Thyroid gland (tissue), 4 donors: ENCODE results near the gene HS6ST3.

Experiments
- POLR2A ChIP-seq, 2 donors: fragments of 450-650 bp; IDR thresholded peaks; one replicate each; pipeline ENCODE4 v1.6.1; 2017; ENCODE audit warnings: antibody characterized with exemption in 2 of 2, mild to moderate bottlenecking in 2 of 2, moderate library complexity in 1 of 2
- TF ChIP-seq, protein P1 (sequence below), 6 experiments: fragments of 200-600 bp in 3 of 6; fragments of 450-650 bp in 3 of 6; sonication (generic) in 3 of 6; IDR thresholded peaks; one replicate each; pipeline ENCODE4 v1.5.1; 2016 to 2019; ENCODE audit warnings: antibody characterized with exemption in 6 of 6, mild to moderate bottlenecking in 2 of 6, inconsistent platforms in 1 of 6, moderate library complexity in 1 of 6

DNA sequence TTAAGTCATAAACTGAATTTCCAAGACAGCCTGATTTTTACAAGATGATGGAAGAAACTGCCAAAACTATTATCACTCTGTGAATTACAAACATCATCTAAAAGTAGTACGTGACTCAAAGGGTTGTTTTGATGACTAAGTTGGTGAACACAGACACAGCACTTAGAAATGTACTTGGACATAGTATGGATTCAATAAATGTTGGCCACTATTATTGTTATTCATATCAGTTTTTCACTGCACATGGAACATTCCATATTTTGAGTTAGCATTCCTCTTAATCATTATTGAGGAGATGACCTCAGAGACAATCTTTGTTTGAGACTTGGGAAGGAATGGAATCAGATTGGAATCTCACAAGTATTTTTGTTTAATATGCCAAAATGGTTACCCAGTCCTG lies 731.5 kb downstream of the HS6ST3 start:
- no peak for TF ChIP-seq POLR2A (IDR thresholded peaks at IDR 0.05)
- TF ChIP-seq, protein P1, sequence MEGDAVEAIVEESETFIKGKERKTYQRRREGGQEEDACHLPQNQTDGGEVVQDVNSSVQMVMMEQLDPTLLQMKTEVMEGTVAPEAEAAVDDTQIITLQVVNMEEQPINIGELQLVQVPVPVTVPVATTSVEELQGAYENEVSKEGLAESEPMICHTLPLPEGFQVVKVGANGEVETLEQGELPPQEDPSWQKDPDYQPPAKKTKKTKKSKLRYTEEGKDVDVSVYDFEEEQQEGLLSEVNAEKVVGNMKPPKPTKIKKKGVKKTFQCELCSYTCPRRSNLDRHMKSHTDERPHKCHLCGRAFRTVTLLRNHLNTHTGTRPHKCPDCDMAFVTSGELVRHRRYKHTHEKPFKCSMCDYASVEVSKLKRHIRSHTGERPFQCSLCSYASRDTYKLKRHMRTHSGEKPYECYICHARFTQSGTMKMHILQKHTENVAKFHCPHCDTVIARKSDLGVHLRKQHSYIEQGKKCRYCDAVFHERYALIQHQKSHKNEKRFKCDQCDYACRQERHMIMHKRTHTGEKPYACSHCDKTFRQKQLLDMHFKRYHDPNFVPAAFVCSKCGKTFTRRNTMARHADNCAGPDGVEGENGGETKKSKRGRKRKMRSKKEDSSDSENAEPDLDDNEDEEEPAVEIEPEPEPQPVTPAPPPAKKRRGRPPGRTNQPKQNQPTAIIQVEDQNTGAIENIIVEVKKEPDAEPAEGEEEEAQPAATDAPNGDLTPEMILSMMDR (IDR thresholded peaks at IDR 0.05): no peak
